GOT3 (cell line): Measurements from ENCODE around the gene ITPR1.

Source experiments
- DNase-seq: peaks from one replicate; lab custom pipeline; 2025; ENCODE audit warnings: mixed read lengths; lab: John Stamatoyannopoulos, UW

Gene ITPR1

GRCh38 chr3:4533489-4534443, 40.6 kb downstream of the ITPR1 start:
- DNase-seq: no peak

- DNase-seq: no peak
Observed at GRCh38 chr3:4534906-4535305, 41.8 kb downstream of the ITPR1 start.

GRCh38 chr3:4536260-4536659, 43.1 kb downstream of the ITPR1 start:
- no peak for DNase-seq

- DNase-seq: no peak
Observed at GRCh38 chr3:4540267-4540666, 47.1 kb downstream of the ITPR1 start.

- no peak for DNase-seq
Observed at GRCh38 chr3:4543110-4543509, 50.0 kb downstream of the ITPR1 start.

- DNase-seq: no peak
Observed at GRCh38 chr3:4546346-4547178, 53.4 kb downstream of the ITPR1 start.

- no peak for DNase-seq
Observed at GRCh38 chr3:4547799-4548198, 54.7 kb downstream of the ITPR1 start.

- no peak for DNase-seq
Observed at GRCh38 chr3:4548356-4548755, 55.2 kb downstream of the ITPR1 start.

GRCh38 chr3:4548780-4549179, 55.6 kb downstream of the ITPR1 start:
- no peak for DNase-seq

- no peak for DNase-seq
Observed at GRCh38 chr3:4549896-4550295, 56.7 kb downstream of the ITPR1 start.

GRCh38 chr3:4551051-4551711, 58.0 kb downstream of the ITPR1 start:
- no peak for DNase-seq

- DNase-seq: no peak
Observed at GRCh38 chr3:4551794-4552442, 58.8 kb downstream of the ITPR1 start.

GRCh38 chr3:4552811-4553210, 59.7 kb downstream of the ITPR1 start:
- no peak for DNase-seq

- no peak for DNase-seq
Observed at GRCh38 chr3:4561661-4562060, 68.5 kb downstream of the ITPR1 start.

- no peak for DNase-seq
Observed at GRCh38 chr3:4562595-4562994, 69.4 kb downstream of the ITPR1 start.

- no peak for DNase-seq
Observed at GRCh38 chr3:4564270-4564669, 71.1 kb downstream of the ITPR1 start.

GRCh38 chr3:4564928-4565586, 71.9 kb downstream of the ITPR1 start:
- no peak for DNase-seq

GRCh38 chr3:4565809-4566501, 72.8 kb downstream of the ITPR1 start:
- no peak for DNase-seq

GRCh38 chr3:4568841-4569240, 75.7 kb downstream of the ITPR1 start:
- no peak for DNase-seq

GRCh38 chr3:4570840-4571621, 77.9 kb downstream of the ITPR1 start:
- no peak for DNase-seq
